IPS-18a (cell line): Measurements from ENCODE around the gene OR10G7.

Experiments used
- H3K27ac ChIP-seq: one replicate; pipeline ENCODE4 v1.5.1; 2013; ENCODE audit warnings: low read length
- H3K27me3 ChIP-seq: one replicate; pipeline ENCODE4 v1.6.1; 2013; ENCODE audit warnings: mild to moderate bottlenecking, low read length; ENCODE audit not compliant: control insufficient read depth, insufficient read depth
- H3K36me3 ChIP-seq: one replicate; pipeline ENCODE4 v1.6.1; 2013; ENCODE audit warnings: low read depth, low read length; ENCODE audit not compliant: control insufficient read depth
- H3K4me1 ChIP-seq: one replicate; pipeline ENCODE4 v1.6.1; 2013; ENCODE audit warnings: low read depth, low read length; ENCODE audit not compliant: control insufficient read depth
- H3K4me3 ChIP-seq: one replicate; pipeline ENCODE4 v1.5.1; 2013; ENCODE audit warnings: low read length
- H3K9ac ChIP-seq: one replicate; pipeline ENCODE4 v1.6.1; 2013; ENCODE audit warnings: mild to moderate bottlenecking, low read length, moderate library complexity
- H3K9me3 ChIP-seq: one replicate; pipeline ENCODE4 v1.6.1; 2013; ENCODE audit warnings: low read depth, low read length; ENCODE audit not compliant: control insufficient read depth

Gene OR10G7, protein sequence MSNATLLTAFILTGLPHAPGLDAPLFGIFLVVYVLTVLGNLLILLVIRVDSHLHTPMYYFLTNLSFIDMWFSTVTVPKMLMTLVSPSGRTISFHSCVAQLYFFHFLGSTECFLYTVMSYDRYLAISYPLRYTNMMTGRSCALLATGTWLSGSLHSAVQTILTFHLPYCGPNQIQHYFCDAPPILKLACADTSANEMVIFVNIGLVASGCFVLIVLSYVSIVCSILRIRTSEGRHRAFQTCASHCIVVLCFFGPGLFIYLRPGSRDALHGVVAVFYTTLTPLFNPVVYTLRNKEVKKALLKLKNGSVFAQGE

DNA sequence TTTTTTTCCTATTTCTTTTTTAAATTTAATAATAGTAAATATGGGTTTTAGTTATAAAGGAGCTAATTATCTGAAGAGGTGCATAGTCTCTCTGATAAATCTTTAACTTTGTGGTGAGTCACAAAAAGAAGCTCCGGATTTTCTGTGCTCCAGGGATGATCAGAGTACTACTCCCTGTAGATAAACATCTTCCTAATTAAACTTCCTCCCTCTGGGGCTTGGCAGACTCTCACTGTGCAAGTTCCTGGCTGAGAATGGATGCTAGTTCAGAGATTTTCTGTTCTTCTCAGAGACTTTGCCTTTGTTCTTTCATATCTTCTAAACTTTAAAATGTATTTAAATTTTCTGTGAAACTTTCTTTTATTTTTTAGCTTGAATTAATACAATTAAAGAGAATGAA is at the start of gene OR10G7:
Gene OR10G7, minus strand, starts transcription at position 72 of the 400 bp plus-strand sequence. CDS start 2,324 bp downstream, outside the sequence.
- no peaks in the 10 kb centered on the region for H3K9me3 ChIP-seq
- no peaks in the 10 kb centered on the region for H3K36me3 ChIP-seq
- H3K27ac ChIP-seq: no peak within 1 kb of the TSS
- H3K4me3 ChIP-seq: no peak within 1 kb of the TSS
- no peak within 1 kb of the TSS for H3K9ac ChIP-seq
- H3K4me1 ChIP-seq: no peaks in the 10 kb centered on the region
- no peaks in the 10 kb centered on the region for H3K27me3 ChIP-seq

DNA sequence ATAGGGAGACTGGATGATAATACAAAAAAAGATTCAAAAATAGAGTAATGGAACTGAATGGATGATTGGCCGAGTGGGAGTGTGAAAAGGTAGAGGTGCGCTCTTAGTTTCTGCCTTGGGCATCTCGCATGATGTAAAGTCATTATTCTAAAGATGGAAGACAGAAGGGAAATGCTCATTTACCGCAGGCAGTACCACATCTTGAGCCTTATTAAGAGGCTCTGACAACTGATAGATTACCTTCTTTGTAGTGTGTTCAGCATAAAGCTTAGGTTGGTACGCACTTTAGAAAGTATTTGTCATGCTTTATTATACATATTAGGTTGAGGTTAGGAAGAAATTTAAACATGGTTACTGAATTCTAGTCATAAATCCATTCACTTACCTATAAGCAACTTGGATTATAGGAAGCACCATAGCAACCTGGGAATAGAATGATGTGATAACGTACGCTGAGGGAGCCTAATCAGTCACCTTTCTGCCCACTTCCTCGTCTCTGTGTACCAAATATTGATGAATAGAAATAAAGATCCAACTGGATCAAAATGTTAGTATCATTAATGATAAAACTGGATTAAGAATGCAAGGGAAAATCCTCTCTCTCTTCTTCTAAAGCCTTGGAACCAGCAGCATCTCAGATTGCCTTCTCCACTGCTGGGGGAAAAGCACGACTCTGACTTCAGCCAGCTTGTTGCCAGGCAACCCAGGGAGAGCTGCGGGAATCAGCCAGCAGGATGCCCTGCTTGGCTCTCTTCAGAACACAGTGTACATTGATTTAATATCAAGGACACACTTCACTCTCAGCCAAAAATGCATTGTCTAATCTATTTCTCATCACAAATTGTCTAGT is 45.1 kb upstream of the OR10G7 start:
- H3K9me3 ChIP-seq: no peaks in the 10 kb centered on the region
- no peak overlapping the region for H3K9ac ChIP-seq
- H3K4me1 ChIP-seq: no peaks in the 10 kb centered on the region
- no peak overlapping the region for H3K4me3 ChIP-seq
- H3K27ac ChIP-seq: no peak overlapping the region
- H3K27me3 ChIP-seq: no peaks in the 10 kb centered on the region
- H3K36me3 ChIP-seq: no peaks in the 10 kb centered on the region

DNA sequence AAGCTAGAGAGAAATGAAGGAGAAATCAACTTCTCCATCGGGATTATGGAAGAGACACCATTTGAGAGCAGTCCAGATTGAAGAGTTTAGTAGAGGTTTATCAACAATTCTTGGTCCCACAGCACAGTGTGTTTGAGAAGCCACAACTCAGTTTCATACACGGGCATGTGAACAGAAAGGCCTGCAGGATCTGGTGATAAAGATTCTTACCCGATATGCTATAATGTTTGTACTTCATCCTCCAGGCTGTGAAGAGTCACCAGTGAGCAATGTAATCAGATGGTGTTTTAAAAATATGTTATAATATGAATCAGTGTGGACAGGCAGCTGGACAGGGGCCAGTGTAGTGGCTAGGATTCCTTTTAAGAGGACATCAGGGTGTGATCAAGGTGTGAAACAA is 44.5 kb upstream of the OR10G7 start:
- Histone ChIP-seq H3K9me3 (no peaks in the 10 kb centered on the region), H3K27ac (no peak overlapping the region), H3K27me3 (no peaks in the 10 kb centered on the region), H3K36me3 (no peaks in the 10 kb centered on the region), H3K4me1 (no peaks in the 10 kb centered on the region), H3K9ac (no peak overlapping the region), H3K4me3 (no peak overlapping the region)

DNA sequence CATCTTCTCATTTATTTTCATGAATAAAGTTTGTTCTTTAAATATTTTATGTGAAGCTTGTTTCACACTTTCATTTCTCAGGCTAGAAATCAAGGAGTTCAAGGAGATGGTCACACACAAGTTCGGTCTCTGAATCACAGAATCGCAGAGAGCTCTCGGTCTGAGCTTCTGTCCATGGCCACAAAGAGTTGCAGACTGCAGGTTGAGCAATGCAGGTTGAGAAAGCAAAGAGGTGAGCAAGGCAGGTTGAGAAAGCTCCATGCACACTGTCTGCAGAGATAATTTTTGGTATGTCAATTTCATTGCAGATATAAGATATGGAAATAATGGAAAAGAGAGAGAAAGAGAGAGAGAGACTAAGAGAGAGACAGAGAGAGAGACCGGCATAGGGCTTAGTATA is 41.2 kb upstream of the OR10G7 start:
- H3K9me3 ChIP-seq: no peaks in the 10 kb centered on the region
- no peaks in the 10 kb centered on the region for H3K4me1 ChIP-seq
- H3K36me3 ChIP-seq: no peaks in the 10 kb centered on the region
- H3K4me3 ChIP-seq: no peak overlapping the region
- no peaks in the 10 kb centered on the region for H3K27me3 ChIP-seq
- H3K27ac ChIP-seq: no peak overlapping the region
- no peak overlapping the region for H3K9ac ChIP-seq

DNA sequence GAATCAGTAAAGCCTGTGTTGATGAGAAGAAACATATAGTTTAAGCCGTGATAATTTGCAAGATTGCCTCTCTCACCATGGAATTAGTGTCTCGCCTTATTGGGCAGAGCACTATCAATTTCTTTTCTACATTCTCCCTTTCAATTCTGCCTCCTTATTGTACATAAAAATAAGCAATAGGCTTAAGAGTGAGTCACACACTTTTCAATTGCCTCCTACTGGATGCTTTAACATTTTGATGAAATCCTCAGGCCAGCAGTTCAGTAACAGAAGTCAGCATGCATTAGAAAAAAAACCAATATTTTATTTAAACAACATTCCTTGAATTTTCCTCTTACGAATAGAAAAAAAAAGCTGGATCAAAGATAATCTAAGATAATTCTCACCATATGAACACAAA is 40.4 kb upstream of the OR10G7 start:
- H3K9me3 ChIP-seq: no peaks in the 10 kb centered on the region
- no peak overlapping the region for H3K9ac ChIP-seq
- no peak overlapping the region for H3K27ac ChIP-seq
- H3K4me3 ChIP-seq: no peak overlapping the region
- no peaks in the 10 kb centered on the region for H3K27me3 ChIP-seq
- no peaks in the 10 kb centered on the region for H3K4me1 ChIP-seq
- H3K36me3 ChIP-seq: no peaks in the 10 kb centered on the region

DNA sequence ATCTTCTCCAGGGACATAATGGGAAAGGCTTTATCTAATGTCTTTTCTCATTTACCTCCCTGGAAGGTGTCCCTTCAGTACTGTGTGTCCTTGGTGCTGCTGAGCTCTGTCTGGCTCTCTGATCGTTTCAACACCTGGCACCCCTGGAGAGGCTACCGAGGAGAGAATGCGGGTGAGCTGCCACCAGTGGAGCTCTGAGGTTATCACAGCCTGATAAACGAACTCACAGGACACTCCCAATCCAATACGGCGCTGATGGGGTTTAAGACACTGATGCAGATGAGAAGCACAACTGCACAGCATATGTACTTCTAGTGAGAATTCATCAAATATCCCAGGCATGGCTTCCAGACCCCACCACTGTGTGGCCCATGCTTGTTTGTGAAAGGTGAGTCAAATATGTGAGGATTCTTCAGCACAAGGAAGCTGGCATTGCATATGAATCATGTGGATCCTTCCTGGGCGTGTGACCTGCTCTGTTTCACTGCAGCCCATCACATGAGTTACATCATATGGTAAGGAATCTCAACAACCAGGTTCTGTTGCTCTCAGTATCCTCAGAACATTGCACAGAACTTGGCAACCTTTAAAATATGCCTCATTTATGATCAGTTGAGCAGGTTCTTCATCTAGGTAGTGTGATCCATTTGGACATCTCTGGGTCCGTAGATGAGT is 39.3 kb upstream of the OR10G7 start:
- Histone ChIP-seq H3K36me3 (no peaks in the 10 kb centered on the region), H3K4me1 (no peaks in the 10 kb centered on the region), H3K9ac (no peak overlapping the region), H3K4me3 (no peak overlapping the region), H3K9me3 (no peaks in the 10 kb centered on the region), H3K27ac (no peak overlapping the region), H3K27me3 (no peaks in the 10 kb centered on the region)

DNA sequence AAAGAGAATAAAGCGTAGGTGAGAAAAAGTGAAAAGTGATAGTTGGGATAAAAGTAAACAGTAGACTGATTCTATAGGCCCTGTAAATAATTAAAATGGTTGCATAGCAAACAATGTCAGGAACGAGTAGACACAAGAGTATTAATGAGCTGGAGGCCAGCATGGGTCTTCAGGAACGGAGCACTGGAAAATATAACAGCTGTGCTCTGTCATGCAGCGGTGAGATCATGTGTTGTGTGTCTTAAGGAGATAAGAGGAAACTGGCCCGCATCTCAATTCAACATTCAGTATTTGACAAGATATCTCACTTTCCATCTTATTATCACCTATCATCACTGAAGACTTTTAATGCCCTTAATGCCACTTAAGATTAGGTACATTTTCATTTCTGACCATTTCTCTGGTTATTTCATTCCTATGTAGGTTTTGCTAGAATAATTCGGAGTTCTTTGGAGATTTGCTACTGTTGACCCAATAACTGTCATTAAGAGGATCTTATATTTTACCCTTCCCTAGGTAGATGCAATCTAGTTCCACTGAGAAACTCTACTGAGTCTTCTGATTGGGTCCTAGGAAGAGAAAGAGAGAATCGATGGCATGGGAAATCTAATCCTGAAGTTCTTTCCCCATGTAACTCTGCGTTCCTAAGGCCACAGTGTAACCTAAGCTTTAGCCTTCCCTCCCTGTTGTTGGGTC is 38.7 kb upstream of the OR10G7 start:
- H3K9me3 ChIP-seq: no peaks in the 10 kb centered on the region
- no peak overlapping the region for H3K9ac ChIP-seq
- no peaks in the 10 kb centered on the region for H3K4me1 ChIP-seq
- no peaks in the 10 kb centered on the region for H3K36me3 ChIP-seq
- no peaks in the 10 kb centered on the region for H3K27me3 ChIP-seq
- H3K27ac ChIP-seq: no peak overlapping the region
- no peak overlapping the region for H3K4me3 ChIP-seq

DNA sequence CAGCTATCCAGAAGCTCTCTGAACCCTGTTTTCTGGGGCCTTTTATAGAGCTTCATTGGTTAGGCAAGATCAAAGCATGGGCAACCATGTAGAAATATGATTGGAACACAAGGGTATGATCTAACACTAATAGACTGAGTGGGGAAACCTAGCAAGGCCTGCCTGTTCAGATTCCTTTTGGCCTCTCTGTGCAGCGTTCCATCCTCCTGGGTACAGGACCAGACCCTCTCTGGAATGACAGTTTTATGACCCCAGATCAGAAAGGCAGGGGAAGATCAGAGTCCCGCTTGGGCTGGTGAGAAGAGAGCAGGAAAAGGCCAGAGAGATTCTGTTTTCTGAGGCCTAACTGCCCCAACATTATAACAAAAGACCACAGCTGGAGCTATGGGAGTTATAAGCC is 37.5 kb upstream of the OR10G7 start:
- Histone ChIP-seq H3K9ac (no peak overlapping the region), H3K27me3 (no peaks in the 10 kb centered on the region), H3K36me3 (no peaks in the 10 kb centered on the region), H3K4me3 (no peak overlapping the region), H3K27ac (no peak overlapping the region), H3K4me1 (no peaks in the 10 kb centered on the region), H3K9me3 (no peaks in the 10 kb centered on the region)

DNA sequence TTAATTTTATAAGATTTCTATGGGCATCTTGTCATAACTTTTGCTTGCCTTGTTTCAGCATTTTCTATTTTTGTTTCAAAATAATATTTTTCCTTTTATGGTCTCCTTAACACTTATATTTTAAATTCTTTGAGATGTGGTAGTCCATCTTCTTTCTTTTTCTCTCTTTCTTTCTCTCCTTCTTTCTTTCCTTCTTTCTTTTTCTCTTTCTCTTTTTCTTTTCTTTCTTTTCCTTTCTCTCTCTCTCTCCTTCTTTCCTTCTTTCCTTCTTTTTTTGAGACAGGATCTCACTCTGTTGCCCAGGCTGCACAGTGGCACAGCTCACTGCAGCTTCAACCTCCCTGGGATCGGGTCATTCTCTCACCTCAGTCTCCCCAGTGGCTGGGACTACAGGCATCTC is 36.1 kb upstream of the OR10G7 start:
- Histone ChIP-seq H3K27ac (no peak overlapping the region), H3K9me3 (no peaks in the 10 kb centered on the region), H3K27me3 (no peaks in the 10 kb centered on the region), H3K4me1 (no peaks in the 10 kb centered on the region), H3K4me3 (no peak overlapping the region), H3K36me3 (no peaks in the 10 kb centered on the region), H3K9ac (no peak overlapping the region)

DNA sequence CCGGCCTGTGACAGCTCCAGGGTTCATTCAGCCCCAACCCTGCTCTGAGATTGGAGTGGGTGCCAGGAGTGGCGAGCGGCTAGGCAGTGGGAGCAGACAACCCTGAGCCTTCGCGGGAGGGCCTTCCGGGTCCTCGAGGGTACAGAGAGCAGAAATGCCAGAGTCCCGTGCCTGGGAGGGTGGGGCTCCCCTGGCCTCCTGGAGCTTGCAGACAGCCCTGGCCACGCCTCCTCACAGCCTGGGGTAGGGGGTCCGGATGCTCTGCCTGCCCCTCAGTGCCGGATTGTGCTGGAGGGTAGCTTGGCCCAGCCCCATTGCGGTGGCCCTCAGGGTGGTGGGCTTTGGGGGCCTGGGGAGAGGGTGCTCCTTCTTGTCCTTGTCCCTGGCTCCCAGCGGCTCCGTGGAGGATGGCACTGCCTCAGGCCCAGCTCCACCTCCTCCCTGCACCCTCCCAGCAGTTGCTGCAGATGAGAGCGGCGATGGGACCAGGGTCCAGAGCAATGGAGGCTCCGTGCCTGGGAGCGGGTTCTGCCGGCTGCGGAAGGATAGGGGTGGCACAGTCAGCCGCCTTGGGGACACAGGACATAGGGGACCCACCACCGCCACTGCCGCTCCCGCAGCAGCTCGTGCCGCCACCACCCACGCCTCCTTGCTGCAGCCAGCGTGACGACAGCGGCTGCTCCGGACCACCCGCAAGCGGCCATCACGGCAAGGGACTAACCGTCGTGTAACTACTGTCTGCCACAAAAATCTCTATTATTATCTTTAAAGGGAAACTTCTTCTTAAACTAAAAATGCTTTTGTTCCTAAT is 34.9 kb upstream of the OR10G7 start:
- Histone ChIP-seq H3K27me3 (no peaks in the 10 kb centered on the region), H3K36me3 (no peaks in the 10 kb centered on the region), H3K4me3 (no peak overlapping the region), H3K27ac (no peak overlapping the region), H3K4me1 (peaks cover 3% of the 10 kb centered on the region), H3K9me3 (no peaks in the 10 kb centered on the region), H3K9ac (no peak overlapping the region)

DNA sequence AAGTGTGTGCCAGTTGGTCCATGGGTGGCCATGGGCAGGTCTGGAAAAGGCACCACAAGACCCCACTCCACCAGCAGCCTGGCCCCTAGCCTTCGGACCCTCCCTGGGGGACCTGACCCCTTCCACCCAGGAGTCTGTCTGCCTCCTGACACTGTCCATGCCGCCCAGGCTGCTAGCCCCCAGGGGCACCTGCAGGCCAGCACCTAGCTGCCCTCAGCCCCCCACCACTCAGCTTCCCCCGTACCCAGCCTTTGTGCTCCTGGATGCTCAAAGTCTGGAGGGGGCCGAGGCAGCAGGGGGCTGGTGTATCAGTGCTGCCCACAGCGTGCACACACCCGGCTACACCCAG is 34.3 kb upstream of the OR10G7 start:
- no peaks in the 10 kb centered on the region for H3K9me3 ChIP-seq
- H3K4me1 ChIP-seq: peaks cover 3% of the 10 kb centered on the region
- H3K36me3 ChIP-seq: no peaks in the 10 kb centered on the region
- H3K27ac ChIP-seq: no peak overlapping the region
- H3K9ac ChIP-seq: no peak overlapping the region
- H3K27me3 ChIP-seq: peaks cover under 1% of the 10 kb centered on the region
- no peak overlapping the region for H3K4me3 ChIP-seq
